NCI-H2107 treated with DMSO at 0.1 percent for 48 hours (cell line): ENCODE measurements around the gene MBNL2.

Experiments
- DNase-seq: peaks from one replicate; lab custom pipeline; 2025; ENCODE audit not compliant: unreplicated experiment; lab: John Stamatoyannopoulos, UW

MBNL2 gene

GRCh38 chr13:97231829-97232196 is 9.7 kb downstream of the MBNL2 start:
- no peak for DNase-seq

- no peak for DNase-seq
Measured at GRCh38 chr13:97233499-97233898, 11.4 kb downstream of the MBNL2 start.

GRCh38 chr13:97234236-97234635 is 12.1 kb downstream of the MBNL2 start:
- DNase-seq: no peak

- DNase-seq: no peak
Measured at GRCh38 chr13:97234742-97235141, 12.6 kb downstream of the MBNL2 start.

- no peak for DNase-seq
Measured at GRCh38 chr13:97235549-97236231, 13.6 kb downstream of the MBNL2 start.

- DNase-seq: no peak
Measured at GRCh38 chr13:97237388-97237787, 15.3 kb downstream of the MBNL2 start.

- no peak for DNase-seq
Measured at GRCh38 chr13:97238432-97238831, 16.3 kb downstream of the MBNL2 start.

GRCh38 chr13:97238883-97239282 is 16.8 kb downstream of the MBNL2 start:
- no peak for DNase-seq

GRCh38 chr13:97239306-97239705 is 17.2 kb downstream of the MBNL2 start:
- no peak for DNase-seq

GRCh38 chr13:97239943-97240787 is 18.0 kb downstream of the MBNL2 start:
- DNase-seq: no peak

GRCh38 chr13:97240788-97241734 is 18.9 kb downstream of the MBNL2 start:
- DNase-seq: no peak

GRCh38 chr13:97241761-97242160 is 19.6 kb downstream of the MBNL2 start:
- no peak for DNase-seq

GRCh38 chr13:97242755-97243497 is 20.8 kb downstream of the MBNL2 start:
- no peak for DNase-seq

- no peak for DNase-seq
Measured at GRCh38 chr13:97243915-97244781, 22.0 kb downstream of the MBNL2 start.

GRCh38 chr13:97245011-97245410 is 22.9 kb downstream of the MBNL2 start:
- no peak for DNase-seq

GRCh38 chr13:97246596-97247158 is 24.5 kb downstream of the MBNL2 start:
- DNase-seq: no peak

GRCh38 chr13:97248243-97248642 is 26.1 kb downstream of the MBNL2 start:
- DNase-seq: no peak

GRCh38 chr13:97249093-97249795 is 27.1 kb downstream of the MBNL2 start:
- no peak for DNase-seq
